Mammary epithelial cell (primary cell): ENCODE measurements around the gene KIRREL3.

Experiments used
- CTCF ChIP-seq, 2 donors: IDR thresholded peaks in 1 of 2; conservative IDR thresholded peaks in 1 of 2; 2 replicates each; pipeline ENCODE4 v1.5.1; 2011 to 2012; ENCODE audit warnings: inconsistent platforms in 2 of 2, low read length in 2 of 2, mild to moderate bottlenecking in 2 of 2, control low read depth in 1 of 2, low read depth in 1 of 2; ENCODE audit not compliant: insufficient read depth in 1 of 2; ENCODE audit errors: extremely low read depth in 1 of 2
- EZH2 ChIP-seq: IDR thresholded peaks from 2 replicates; pipeline ENCODE4 v1.6.1; 2012; ENCODE audit warnings: low read length, inconsistent platforms, borderline replicate concordance

- TF ChIP-seq CTCF (conservative IDR thresholded peaks at IDR 0.05 in 1 of 2, IDR thresholded peaks at IDR 0.05 in 1 of 2; ENCODE audit: extremely low read depth in 1 of 2, insufficient read depth in 1 of 2, low read depth in 1 of 2, low read length in 2 of 2) (no peak), EZH2 (no peak)
Observed at GRCh38 chr11:126400479-126400878, 600.1 kb downstream of the KIRREL3 start.
